Measurements from ENCODE around the gene DKK2.

Gene DKK2

DNA sequence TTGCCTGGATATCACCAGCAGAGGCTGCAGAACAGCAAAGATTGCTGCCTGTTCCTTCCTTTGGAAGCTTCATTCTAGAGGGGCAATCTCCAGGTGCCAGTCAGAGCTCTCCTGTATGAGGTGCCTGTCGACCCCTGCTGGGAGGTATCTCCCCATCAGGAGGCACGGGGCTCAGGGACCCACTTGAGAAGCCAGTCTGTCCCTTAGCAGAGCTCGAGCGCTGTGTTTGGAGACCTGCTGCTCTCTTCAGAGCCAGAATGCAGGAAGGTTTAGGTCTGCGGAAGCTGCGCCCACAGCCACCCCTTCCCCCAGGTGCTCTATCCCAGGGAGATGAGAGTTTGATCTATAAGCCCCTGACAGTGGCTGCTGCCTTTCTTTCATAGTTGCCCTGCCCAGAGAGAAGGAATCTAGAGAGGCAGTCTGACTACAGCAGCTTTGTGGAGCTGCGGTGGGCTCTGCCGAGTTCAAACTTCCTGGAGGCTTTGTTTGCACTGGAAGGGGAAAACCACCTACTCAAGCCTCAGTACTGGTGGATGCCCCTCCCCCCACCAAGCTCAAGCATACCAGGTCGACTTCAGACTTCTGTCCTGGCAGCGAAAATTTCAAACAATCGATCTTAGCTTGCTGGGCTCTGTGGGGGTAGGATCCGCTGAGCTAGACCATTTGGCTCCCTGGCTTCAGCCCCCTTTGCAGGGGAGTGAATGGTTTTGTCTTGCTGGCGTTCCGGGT, 57.9 kb downstream of the DKK2 start:
- no peak overlapping the region for H3K4me3 ChIP-seq (ENCODE audit: low read depth, low read length)
- TF ChIP-seq, protein P1, sequence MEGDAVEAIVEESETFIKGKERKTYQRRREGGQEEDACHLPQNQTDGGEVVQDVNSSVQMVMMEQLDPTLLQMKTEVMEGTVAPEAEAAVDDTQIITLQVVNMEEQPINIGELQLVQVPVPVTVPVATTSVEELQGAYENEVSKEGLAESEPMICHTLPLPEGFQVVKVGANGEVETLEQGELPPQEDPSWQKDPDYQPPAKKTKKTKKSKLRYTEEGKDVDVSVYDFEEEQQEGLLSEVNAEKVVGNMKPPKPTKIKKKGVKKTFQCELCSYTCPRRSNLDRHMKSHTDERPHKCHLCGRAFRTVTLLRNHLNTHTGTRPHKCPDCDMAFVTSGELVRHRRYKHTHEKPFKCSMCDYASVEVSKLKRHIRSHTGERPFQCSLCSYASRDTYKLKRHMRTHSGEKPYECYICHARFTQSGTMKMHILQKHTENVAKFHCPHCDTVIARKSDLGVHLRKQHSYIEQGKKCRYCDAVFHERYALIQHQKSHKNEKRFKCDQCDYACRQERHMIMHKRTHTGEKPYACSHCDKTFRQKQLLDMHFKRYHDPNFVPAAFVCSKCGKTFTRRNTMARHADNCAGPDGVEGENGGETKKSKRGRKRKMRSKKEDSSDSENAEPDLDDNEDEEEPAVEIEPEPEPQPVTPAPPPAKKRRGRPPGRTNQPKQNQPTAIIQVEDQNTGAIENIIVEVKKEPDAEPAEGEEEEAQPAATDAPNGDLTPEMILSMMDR (IDR thresholded peaks at IDR 0.05; ENCODE audit: control insufficient read depth, extremely low read depth, insufficient read depth) = no peak
- no peak for DNase-seq (ENCODE audit: low read depth)

DNA sequence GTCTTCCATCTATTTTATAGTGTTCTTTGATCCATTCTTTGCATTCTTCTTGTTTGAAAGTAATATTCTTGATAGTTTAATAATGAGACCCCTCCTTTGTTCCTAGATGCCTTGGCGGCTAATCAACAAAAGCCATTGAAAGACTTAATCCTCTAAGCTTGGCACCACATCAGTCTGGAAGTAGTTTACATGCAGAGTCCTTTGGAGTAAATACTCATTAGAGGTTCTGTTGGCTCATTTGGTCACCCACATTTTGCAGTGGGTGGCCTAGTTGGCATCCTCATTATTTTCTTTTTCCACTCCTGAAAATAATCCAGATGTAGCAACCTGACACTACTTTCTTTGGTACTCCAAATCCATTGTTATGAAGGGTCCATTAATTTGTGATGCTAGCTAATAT, 64.5 kb downstream of the DKK2 start:
- no peak for DNase-seq (ENCODE audit: low read depth)
- TF ChIP-seq, protein P1 (IDR thresholded peaks at IDR 0.05; ENCODE audit: control insufficient read depth, extremely low read depth, insufficient read depth) = no peak
- H3K4me3 ChIP-seq (ENCODE audit: low read depth, low read length) = no peak overlapping the region

DNA sequence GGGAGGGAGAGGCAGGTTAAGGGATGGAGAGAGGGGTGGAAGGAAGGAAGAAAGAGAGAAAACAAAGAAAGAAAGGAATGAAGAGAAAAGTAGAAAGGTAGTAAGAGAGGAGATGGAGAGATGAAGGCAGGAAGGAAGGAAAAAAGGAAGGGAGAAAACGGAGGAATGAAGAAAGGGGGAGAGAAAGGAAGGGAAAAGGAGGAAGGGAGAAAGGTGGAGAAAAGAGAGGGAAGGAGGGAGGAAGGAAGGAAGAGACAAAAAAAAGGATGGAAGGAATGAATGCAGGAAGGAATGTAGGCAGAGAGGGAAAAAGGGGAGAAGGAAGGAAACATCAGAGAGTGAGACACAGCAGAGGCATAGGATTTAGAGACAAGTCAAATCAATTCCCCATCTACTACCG, 68.2 kb downstream of the DKK2 start:
- TF ChIP-seq, protein P1 (IDR thresholded peaks at IDR 0.05; ENCODE audit: control insufficient read depth, extremely low read depth, insufficient read depth) = no peak

DNA sequence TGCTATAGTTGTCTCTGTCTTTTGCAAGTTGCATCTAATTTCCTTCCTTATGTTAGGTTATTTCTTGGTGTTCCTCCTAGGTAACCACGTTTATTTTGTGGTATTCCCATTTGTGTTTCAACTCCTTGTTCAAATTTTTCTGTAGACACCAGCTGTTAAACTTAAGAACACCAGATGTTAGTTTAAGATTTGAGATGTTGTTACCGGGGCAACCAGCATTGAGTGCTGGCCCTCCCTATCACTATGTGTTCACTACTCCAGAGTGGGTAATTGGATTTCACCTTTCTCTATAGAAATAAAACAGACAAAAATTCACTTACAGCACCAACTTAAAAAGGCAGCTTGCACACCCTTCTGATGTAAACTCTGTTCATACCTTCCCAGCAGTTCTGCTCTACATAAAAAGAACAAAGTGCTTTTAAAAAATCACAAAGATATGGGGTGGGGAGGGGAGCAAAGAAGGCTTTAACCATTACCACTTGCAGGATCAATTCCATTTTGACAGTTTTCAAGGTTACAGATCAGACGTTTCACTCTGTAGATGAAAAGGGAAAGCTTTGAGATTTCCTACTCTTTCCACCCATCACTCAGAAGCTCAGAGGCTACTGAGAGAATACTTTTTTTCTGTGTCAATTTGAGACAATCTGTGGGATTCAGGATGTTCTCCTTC, 82.9 kb downstream of the DKK2 start:
- H3K4me3 ChIP-seq (ENCODE audit: low read depth, low read length) = no peak overlapping the region
- TF ChIP-seq, protein P1 (IDR thresholded peaks at IDR 0.05; ENCODE audit: control insufficient read depth, extremely low read depth, insufficient read depth) = no peak
- DNase-seq (ENCODE audit: low read depth) = no peak

More for the DNA sequence above, 68.2 kb downstream of the DKK2 start:
- H3K4me3 ChIP-seq (ENCODE audit: low read depth, low read length) = no peak overlapping the region
- no peak for DNase-seq (ENCODE audit: low read depth)

DNA sequence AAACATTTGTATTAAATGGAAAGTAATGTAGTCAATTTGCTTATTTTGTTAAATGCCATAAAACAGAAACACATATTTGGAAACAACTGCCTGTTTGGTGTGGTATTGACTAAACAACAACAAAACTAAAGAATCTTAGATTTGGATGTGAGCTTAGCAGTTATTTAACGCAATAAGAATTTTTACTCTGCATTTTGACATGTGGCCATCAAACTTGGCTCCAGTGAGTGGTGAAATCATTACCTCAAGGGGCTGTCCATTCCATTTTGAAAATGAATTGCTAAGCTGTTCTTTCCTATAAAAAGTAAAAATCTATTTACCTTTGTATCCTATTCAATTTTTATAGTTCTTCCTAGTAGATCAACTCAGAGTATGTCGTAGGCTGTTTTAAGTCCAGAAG, 84.2 kb downstream of the DKK2 start:
- no peak overlapping the region for H3K4me3 ChIP-seq (ENCODE audit: low read depth, low read length)
- TF ChIP-seq, protein P1 (IDR thresholded peaks at IDR 0.05; ENCODE audit: control insufficient read depth, extremely low read depth, insufficient read depth) = no peak
- no peak for DNase-seq (ENCODE audit: low read depth)

DNA sequence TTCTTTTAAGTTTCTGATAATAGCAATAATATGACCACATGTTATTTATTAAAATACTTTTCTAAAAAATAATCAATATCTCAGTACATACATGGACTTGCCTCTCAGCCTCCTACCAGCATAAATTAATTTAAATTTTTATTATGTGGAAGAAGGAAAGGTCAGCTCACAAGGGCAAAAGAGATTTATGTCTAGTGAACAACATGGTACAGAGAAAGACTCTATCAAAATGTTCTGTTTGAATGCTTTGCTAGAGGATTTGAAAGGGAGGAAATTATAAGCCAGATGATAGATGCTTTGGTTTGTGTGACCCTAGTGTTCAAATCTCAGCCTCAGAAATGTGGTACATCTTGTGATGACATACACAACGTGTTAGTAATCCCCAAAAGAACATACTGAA, 94.3 kb downstream of the DKK2 start:
- TF ChIP-seq, protein P1 (IDR thresholded peaks at IDR 0.05; ENCODE audit: control insufficient read depth, extremely low read depth, insufficient read depth) = no peak
- DNase-seq (ENCODE audit: low read depth) = no peak

More for the DNA sequence above, 94.3 kb downstream of the DKK2 start:
- H3K4me3 ChIP-seq (ENCODE audit: low read depth, low read length) = no peak overlapping the region

Measured in LNCaP clone FGC (cell line).